Tibial artery (tissue), 4 donors: ENCODE data around the gene MAP3K21.

ENCODE experiments used
- DNase-seq, 2 donors: peaks; one replicate each; pipeline ENCODE4 v3.0.0-alpha.2; 2019
- H3K27ac ChIP-seq, 2 donors: fragments of 200-600 bp; sonication (generic) in 1 of 2; 1 replicate in 1 of 2; 2 replicates in 1 of 2; pipeline ENCODE4 v1.5.1; 2018 to 2019; ENCODE audit warnings: mild to moderate bottlenecking in 1 of 2
- H3K27me3 ChIP-seq, 2 donors: fragments of 200-600 bp; sonication (generic) in 1 of 2; one replicate each; pipeline versions ENCODE4 v1.5.1 to v1.6.0; 2016 to 2019
- H3K36me3 ChIP-seq, 3 donors: fragments of 200-600 bp; sonication (generic) in 2 of 3; one replicate each; pipeline ENCODE4 v1.5.1; 2016 to 2019; ENCODE audit warnings: mild to moderate bottlenecking in 2 of 3
- H3K4me1 ChIP-seq, 4 donors: fragments of 200-600 bp; sonication (generic) in 2 of 4; 1 replicate in 3 of 4; 2 replicates in 1 of 4; pipeline ENCODE4 v1.5.1; 2016 to 2019
- H3K4me3 ChIP-seq, 2 donors: fragments of 200-600 bp; sonication (generic) in 1 of 2; 1 replicate in 1 of 2; 2 replicates in 1 of 2; pipeline ENCODE4 v1.5.1; 2018 to 2019; ENCODE audit warnings: mild to moderate bottlenecking in 2 of 2
- H3K9me3 ChIP-seq, 3 donors: fragments of 200-600 bp; sonication (generic) in 1 of 3; one replicate each; pipeline ENCODE4 v1.5.1; 2016 to 2019
- CTCF ChIP-seq, 2 experiments: fragments of 200-600 bp in 1 of 2; fragments of 450-650 bp in 1 of 2; IDR thresholded peaks; one replicate each; pipeline ENCODE4 v1.5.1; 2017 to 2019; ENCODE audit warnings: antibody characterized with exemption in 2 of 2, mild to moderate bottlenecking in 1 of 2, moderate library complexity in 1 of 2
- intact Hi-C: fragments of 100-400 bp; cut with DNase I; formaldehyde crosslinking; loops from one replicate; pipeline ENCODE4 v1.15.0; 2023; ENCODE audit warnings: low total_unique reads

MAP3K21 gene

GRCh38 chr1:233295975-233296322 lies 31.6 kb upstream of the MAP3K21 start:
- Histone ChIP-seq H3K36me3 (no peaks in the 10 kb centered on the region), H3K4me1 (peaks cover 0 to 8% (median 6%) of the 10 kb centered on the region in 4 donors), H3K27ac (no peak overlapping the region), H3K9me3 (no peaks in the 10 kb centered on the region), H3K4me3 (peak overlapping the region; percentile 52 to 69), H3K27me3 (peaks cover 0 to 14% of the 10 kb centered on the region in 2 donors)
- DNase-seq = no peak
- TF ChIP-seq CTCF (IDR thresholded peaks at IDR 0.05) = no peak
- intact Hi-C loops = no loop called here

GRCh38 chr1:233299450-233299849 lies 28.1 kb upstream of the MAP3K21 start:
- Histone ChIP-seq H3K27ac (no peak overlapping the region), H3K4me1 (peaks cover 0 to 8% (median 6%) of the 10 kb centered on the region in 4 donors), H3K36me3 (no peaks in the 10 kb centered on the region), H3K4me3 (no peak overlapping the region), H3K27me3 (peaks cover 0 to 14% of the 10 kb centered on the region in 2 donors), H3K9me3 (no peaks in the 10 kb centered on the region)
- intact Hi-C loops = no loop called here
- no peak for DNase-seq
- no peak for TF ChIP-seq CTCF (IDR thresholded peaks at IDR 0.05)

- Histone ChIP-seq H3K27me3 (peaks cover 0 to 16% of the 10 kb centered on the region in 2 donors), H3K4me1 (peaks cover 0 to 5% (median 2%) of the 10 kb centered on the region in 4 donors), H3K9me3 (no peaks in the 10 kb centered on the region), H3K4me3 (no peak overlapping the region), H3K27ac (no peak overlapping the region), H3K36me3 (no peaks in the 10 kb centered on the region)
- no peak for DNase-seq
- intact Hi-C loops = no loop called here
- no peak for TF ChIP-seq CTCF (IDR thresholded peaks at IDR 0.05)
Measured at GRCh38 chr1:233300326-233300725, 27.2 kb upstream of the MAP3K21 start.

GRCh38 chr1:233304489-233305102 lies 22.9 kb upstream of the MAP3K21 start:
- H3K4me1 ChIP-seq = no peaks in the 10 kb centered on the region
- peak; percentile 51 to 66 for TF ChIP-seq CTCF (IDR thresholded peaks at IDR 0.05)
- intact Hi-C loops = no loop called here
- no peaks in the 10 kb centered on the region for H3K9me3 ChIP-seq
- no peak overlapping the region for H3K27ac ChIP-seq
- no peak for DNase-seq
- no peak overlapping the region for H3K4me3 ChIP-seq
- H3K27me3 ChIP-seq = peaks cover 0 to 8% of the 10 kb centered on the region in 2 donors
- H3K36me3 ChIP-seq = no peaks in the 10 kb centered on the region

- Histone ChIP-seq H3K36me3 (no peaks in the 10 kb centered on the region), H3K27ac (no peak overlapping the region), H3K4me1 (no peaks in the 10 kb centered on the region), H3K4me3 (no peak overlapping the region), H3K27me3 (no peaks in the 10 kb centered on the region), H3K9me3 (no peaks in the 10 kb centered on the region)
- TF ChIP-seq CTCF (IDR thresholded peaks at IDR 0.05) = no peak
- no peak for DNase-seq
- intact Hi-C loops = no loop called here
Measured at GRCh38 chr1:233313434-233314155, 13.9 kb upstream of the MAP3K21 start.
